GM19463 (cell line): ENCODE results near the gene CD52.
A peak's percentile ranks its signal among the peaks of the same experiment; 100 is the strongest.
"Not testable (repeated sequence)": the region's sequence is repeated elsewhere in the genome, so short reads cannot be mapped to it uniquely, and the experiment has no call there.

Source experiments
- ATAC-seq: cut with Tn5 transposase; IDR thresholded peaks from one replicate; pipeline ENCODE4 v1.9.1; 2021; ENCODE audit warnings: mild to moderate bottlenecking, moderate library complexity; ENCODE audit not compliant: unreplicated experiment

The CD52 gene

GRCh38 chr1:26297057-26297790 is 20.5 kb upstream of the CD52 start:
- ATAC-seq = no peak

GRCh38 chr1:26297791-26298124 is 20.0 kb upstream of the CD52 start:
- ATAC-seq = no peak

DNA sequence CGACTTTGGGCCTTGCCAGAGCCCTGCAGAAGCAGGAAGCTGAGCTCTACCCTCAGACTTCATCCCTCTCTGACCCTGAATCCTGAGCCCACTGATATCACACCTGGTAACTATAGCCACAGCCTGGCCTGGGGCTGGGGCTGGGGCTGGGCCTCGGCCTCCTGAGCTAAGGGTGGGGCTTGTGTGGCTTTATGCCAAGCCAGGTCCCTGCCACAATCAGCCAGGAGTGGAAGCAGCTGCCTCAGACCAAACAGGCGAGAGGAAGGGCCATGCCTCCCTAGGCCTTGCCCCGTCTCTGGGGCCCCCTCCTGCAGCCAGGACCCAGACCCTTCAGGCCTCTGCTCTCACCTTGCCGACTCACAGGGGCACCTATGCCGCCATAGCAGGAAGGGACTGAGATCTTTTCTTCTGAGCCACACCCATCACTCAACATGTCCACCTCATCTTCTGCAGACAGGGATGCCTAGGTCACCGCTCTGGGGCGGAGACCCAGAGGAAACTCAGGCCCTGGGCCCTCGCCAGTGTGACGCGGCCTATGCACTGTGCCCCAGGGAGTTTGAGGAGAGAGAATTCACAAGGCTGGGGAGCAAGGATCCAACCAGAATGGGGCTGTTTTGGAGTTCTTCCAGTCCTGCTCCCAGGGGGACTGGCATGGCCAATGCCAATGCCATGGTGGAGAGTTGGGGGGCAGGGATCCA is 17.0 kb upstream of the CD52 start:
- no peak for ATAC-seq

DNA sequence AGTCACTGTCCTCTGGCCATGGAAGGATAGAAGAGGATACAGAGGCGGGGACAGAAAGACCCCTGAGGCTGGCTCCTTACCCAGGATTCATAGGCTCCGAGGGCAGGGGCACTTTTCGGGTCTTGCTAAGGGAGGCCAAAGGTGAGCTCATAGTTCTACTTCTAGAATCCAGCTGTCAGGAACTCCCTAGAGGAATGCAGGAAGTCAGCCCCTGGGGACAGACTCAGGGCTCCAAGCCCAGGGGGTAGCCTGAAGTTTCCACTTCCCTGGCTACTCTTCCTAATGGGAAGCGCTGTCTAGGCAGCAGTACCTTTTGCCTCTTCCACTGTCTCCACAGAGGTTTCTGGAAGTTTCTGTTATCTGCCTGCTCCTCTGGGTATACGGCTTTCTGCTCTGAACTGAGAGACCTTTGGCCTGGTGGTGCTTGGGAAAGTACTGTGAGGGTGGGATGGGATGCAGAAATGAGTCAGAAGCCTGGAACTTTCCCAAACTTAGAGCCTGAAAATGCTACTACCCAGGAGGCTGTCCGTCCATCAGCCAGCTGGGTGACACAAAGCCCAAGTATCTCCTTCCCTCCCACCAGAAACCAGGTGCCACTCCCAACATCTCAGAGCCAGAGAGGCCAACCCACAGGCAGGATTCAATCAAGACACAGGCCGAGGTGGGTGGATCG is 14.9 kb upstream of the CD52 start:
- no peak for ATAC-seq

GRCh38 chr1:26305667-26306289 is 12.0 kb upstream of the CD52 start:
- ATAC-seq = no peak

- peak; percentile 99 for ATAC-seq
Observed at GRCh38 chr1:26306290-26307229, 11.2 kb upstream of the CD52 start, which contains the start of gene UBXN11. TSS of gene UBXN11 (minus strand) at chr1:26306636. CDS start at chr1:26302883, 3,753 bp downstream.

GRCh38 chr1:26307363-26307781 is 10.4 kb upstream of the CD52 start:
- no peak for ATAC-seq

DNA sequence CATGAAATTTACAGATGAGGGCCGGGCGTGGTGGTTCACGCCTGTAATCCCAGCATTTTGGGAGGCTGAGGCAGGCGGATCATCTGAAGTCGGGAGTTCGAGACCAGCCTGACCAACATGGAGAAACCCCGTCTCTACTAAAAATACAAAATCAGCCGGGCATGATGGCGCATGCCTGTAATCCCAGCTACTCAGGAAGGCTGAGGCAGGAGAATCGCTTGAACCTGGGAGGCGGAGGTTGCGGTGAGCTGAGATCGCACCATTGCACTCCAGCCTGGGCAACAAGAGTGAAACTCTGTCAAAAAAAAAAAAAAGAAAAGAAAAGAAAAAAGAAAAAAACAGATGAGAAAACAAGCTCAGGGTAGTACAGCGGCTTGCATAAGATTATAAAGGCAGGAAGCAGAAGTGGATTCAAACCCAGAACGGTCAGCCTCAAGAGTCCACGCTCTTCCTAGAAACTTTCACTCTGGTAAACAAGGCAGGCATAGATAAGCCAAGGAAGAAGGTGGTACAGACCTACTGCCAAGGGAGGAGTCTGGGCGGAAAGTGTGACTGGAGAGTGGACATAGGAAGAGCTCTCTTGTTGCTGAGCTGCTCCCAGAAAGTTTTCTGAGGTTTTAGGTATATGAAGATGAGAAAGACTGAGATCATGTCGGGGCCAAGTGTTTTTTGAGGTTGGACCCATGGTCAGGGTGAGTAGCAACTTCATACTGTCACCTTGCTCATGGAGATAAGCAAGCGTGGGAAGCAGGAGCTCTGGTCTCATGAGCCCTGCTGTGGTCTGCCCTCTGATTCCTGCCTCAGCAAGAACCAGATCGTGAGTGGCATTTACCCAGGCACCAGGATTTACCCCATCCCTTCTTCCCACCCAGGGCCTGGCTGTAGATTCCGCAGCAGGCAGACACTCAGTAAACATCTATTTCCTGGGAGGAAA is 9.5 kb upstream of the CD52 start:
- ATAC-seq = not testable (repeated sequence)

- ATAC-seq = no peak
Observed at GRCh38 chr1:26314501-26314900, 3.3 kb upstream of the CD52 start.

DNA sequence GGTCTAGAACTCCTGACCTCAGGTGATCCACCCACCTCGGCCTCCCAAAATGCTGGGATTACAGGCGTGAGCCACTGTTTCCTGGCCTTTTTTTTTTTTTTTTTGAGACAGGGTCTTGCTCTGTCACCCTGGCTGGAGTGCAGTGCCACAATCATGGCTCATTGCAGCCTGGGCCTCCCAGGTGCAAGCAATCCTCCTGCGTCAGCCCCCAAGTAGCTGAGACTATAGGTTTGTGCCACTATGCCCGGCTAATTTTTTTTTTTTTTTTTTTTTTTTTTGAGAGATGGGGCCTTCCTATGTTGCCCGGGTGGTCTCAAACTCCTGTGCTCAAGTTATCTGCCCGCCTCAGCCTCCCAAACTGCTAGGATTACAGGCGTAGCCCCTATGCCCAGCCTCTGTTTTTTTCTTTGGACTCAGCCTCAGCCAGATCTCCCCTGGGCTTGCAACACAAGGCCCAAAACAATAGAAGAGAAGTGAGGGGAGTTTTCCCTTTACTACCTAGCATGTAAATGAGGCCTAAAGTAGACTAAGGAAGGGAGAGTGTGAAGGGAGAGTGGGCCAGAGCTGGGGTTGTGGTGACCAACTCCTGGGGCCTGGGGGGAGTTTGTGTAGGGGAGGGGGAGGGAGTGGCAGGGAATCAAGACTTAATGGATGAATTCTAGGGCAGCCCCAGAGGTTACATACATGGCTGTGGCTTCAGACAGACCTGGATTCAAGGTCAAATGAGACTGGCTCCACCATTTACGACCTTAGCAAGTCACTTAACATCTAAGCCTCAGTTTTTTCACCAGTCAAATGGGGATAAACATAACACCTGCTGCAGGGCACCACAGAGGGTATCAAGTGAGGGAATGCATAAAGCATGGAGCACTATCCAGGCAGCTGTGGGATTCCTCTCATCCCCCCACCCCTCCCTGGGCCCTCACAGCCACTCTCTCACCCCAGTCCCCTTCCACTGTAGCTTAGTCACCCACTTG is 1.6 kb upstream of the CD52 start:
- no peak for ATAC-seq

- no peak for ATAC-seq
Observed at GRCh38 chr1:26317146-26317545, 612 bp upstream of the CD52 start.

DNA sequence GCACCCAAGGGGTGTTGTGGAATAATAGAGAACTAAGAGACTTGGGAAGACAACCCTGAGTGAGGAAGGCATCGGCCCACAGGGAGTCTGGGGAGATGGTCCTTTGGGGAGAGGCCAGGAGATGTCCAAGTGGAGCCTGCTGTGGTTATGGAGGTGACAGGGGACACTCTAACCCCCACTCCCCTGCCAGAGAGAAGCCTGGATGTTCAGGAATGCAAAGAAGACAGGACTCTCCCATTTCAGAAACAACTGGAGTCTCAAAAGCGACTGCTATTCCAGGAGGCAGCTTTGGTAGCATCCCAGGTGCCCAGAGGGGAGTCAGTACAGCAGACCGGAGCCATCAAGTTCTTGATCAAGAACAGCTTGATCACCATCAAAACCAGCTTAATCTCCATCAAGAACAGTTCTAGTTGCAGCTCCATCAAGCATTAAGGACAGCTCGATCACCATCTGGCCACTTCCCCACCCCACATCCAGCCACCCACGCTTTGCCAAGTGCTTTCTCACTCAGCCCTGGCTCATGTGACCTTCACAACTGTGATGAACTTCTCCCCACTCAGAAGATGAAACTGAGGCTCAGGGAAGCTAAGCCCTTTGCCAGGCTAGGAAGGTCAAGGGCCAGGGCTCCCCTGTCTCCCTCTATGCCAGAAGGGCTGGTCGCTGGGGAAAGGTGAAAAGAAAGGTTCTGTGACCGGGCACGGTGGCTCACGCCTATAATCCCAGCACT is 743 bp downstream of the CD52 start:
- ATAC-seq = no peak

- no peak for ATAC-seq
Observed at GRCh38 chr1:26320896-26321295, 3.1 kb downstream of the CD52 start.

DNA sequence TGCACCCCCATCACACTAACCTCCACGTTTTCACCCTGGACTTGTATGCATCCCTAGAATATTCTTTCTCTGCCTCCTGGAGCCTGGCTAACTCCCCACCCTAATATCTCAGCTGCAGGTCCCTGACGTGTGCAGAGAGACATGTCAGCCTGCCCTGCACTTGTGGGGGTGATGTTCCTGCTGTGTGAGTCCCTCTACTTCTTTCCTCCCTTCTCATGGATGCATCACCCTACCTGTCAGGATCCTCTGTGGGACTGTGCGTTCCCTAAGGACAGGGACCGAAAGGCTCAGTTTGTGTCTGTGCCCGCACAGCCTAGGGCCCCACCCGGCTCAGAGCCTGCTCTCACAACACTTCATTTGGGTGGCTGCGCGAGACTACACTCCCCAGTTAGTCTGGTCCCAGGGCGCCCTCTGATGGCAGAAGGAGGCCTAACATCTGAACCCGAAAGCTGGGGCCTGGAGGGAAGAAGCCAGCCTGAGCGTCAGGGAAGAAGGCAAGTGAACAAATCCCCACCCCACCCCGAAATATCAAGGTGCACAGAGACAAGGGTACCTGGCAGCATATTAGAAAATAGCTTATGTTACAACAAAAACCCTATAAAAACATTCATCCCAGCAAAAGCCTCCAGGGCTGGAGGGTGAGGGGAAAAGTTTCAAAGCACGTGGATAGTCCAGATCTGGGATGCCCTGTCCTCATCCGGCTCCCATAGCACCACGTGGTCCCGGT is 3.7 kb downstream of the CD52 start:
- ATAC-seq = peak; percentile 42

- ATAC-seq = no peak
Observed at GRCh38 chr1:26322042-26322331, 4.2 kb downstream of the CD52 start.

GRCh38 chr1:26323382-26323781 is 5.6 kb downstream of the CD52 start:
- ATAC-seq = no peak

- ATAC-seq = no peak
Observed at GRCh38 chr1:26324550-26324949, 6.8 kb downstream of the CD52 start.
